HepG2 (cell line): ENCODE measurements around the gene SSTR5. TPM values are rescaled to one million over a fixed set of nuclear protein-coding genes. Genes with fewer than 3 reads are reported as not detected.

ENCODE experiments used
- ATF7 ChIP-seq, 2 experiments: fragments of 450-650 bp in 1 of 2; sonication (generic) in 1 of 2; formaldehyde crosslinking in 1 of 2; IDR thresholded peaks; 2 replicates each; pipeline versions ENCODE4 v1.4.0 to v1.6.1; 2016 to 2020; ENCODE audit warnings: antibody characterized with exemption in 1 of 2, mild to moderate bottlenecking in 1 of 2, missing genetic modification reagents in 1 of 2
- ATRX ChIP-seq: sonication (generic); formaldehyde crosslinking; IDR thresholded peaks from 2 replicates; pipeline ENCODE4 v1.4.0; 2020; ENCODE audit warnings: missing genetic modification reagents, borderline replicate concordance
- CREM ChIP-seq, 2 experiments: sonication (generic) in 1 of 2; formaldehyde crosslinking in 1 of 2; IDR thresholded peaks; 2 replicates each; pipeline versions ENCODE4 v1.4.0 to v1.6.1; 2016 to 2020; ENCODE audit warnings: antibody characterized with exemption in 1 of 2, mild to moderate bottlenecking in 1 of 2, missing genetic modification reagents in 1 of 2
- FOXO1 ChIP-seq: sonication (generic); formaldehyde crosslinking; IDR thresholded peaks from 2 replicates; pipeline ENCODE4 v1.4.0; 2020; ENCODE audit warnings: missing genetic modification reagents
- GLMP ChIP-seq: sonication (generic); formaldehyde crosslinking; IDR thresholded peaks from 2 replicates; pipeline ENCODE4 v1.9.0; 2021; ENCODE audit warnings: missing genetic modification reagents, mild to moderate bottlenecking, borderline replicate concordance
- IKZF4 ChIP-seq: sonication (generic); formaldehyde crosslinking; IDR thresholded peaks from 2 replicates; pipeline ENCODE4 v1.5.1; 2020; ENCODE audit warnings: borderline replicate concordance, mild to moderate bottlenecking, low read depth, missing genetic modification reagents; ENCODE audit errors: not compliant biosample characterization
- KLF6 ChIP-seq: IDR thresholded peaks from 2 replicates; pipeline ENCODE4 v1.8.0; 2016; ENCODE audit warnings: missing biosample characterization, missing genetic modification reagents
- MIXL1 ChIP-seq: IDR thresholded peaks from 2 replicates; pipeline ENCODE4 v1.6.1; 2016
- MXD1 ChIP-seq: sonication (generic); formaldehyde crosslinking; IDR thresholded peaks from 2 replicates; pipeline ENCODE4 v1.4.0; 2020; ENCODE audit warnings: mild to moderate bottlenecking, missing genetic modification reagents
- ONECUT2 ChIP-seq: sonication (generic); formaldehyde crosslinking; IDR thresholded peaks from 2 replicates; pipeline ENCODE4 v1.4.0; 2020; ENCODE audit warnings: missing genetic modification reagents
- SALL2 ChIP-seq: sonication (generic); formaldehyde crosslinking; IDR thresholded peaks from 2 replicates; pipeline ENCODE4 v1.8.1; 2023; ENCODE audit warnings: mild to moderate bottlenecking, missing genetic modification reagents, inconsistent platforms
- STAG1 ChIP-seq: sonication (generic); formaldehyde crosslinking; IDR thresholded peaks from 2 replicates; pipeline ENCODE4 v1.4.0; 2020; ENCODE audit warnings: missing genetic modification reagents
- TFDP1 ChIP-seq: IDR thresholded peaks from 2 replicates; pipeline ENCODE4 v1.6.1; 2016; ENCODE audit warnings: missing compliant biosample characterization, missing genetic modification reagents, borderline replicate concordance
- ZBTB1 ChIP-seq: sonication (generic); formaldehyde crosslinking; IDR thresholded peaks from 2 replicates; pipeline ENCODE4 v1.4.0; 2020; ENCODE audit warnings: missing genetic modification reagents, borderline replicate concordance
- ZFP36L1 ChIP-seq: sonication (generic); formaldehyde crosslinking; IDR thresholded peaks from 2 replicates; pipeline ENCODE4 v1.8.0; 2022; ENCODE audit warnings: mild to moderate bottlenecking, missing genetic modification reagents, moderate library complexity
- ZKSCAN1 ChIP-seq: fragments of 150-350 bp; IDR thresholded peaks from 2 replicates; pipeline ENCODE4 v1.6.1; 2014; ENCODE audit warnings: low read length
- ZNF263 ChIP-seq: sonication (generic); formaldehyde crosslinking; IDR thresholded peaks from 2 replicates; pipeline ENCODE4 v1.4.0; 2020; ENCODE audit warnings: missing genetic modification reagents
- ZNF296 ChIP-seq: sonication (generic); formaldehyde crosslinking; conservative IDR thresholded peaks from 2 replicates; pipeline ENCODE4 v1.5.0; 2020; ENCODE audit warnings: mild to moderate bottlenecking, missing genetic modification reagents
- ZNF30 ChIP-seq: sonication (generic); formaldehyde crosslinking; IDR thresholded peaks from 2 replicates; pipeline ENCODE4 v1.5.0; 2020; ENCODE audit warnings: mild to moderate bottlenecking, missing genetic modification reagents
- ZNF333 ChIP-seq: sonication (generic); formaldehyde crosslinking; IDR thresholded peaks from 2 replicates; pipeline ENCODE4 v1.4.0; 2020; ENCODE audit warnings: mild to moderate bottlenecking, missing genetic modification reagents, borderline replicate concordance
- ZNF639 ChIP-seq: conservative IDR thresholded peaks from 2 replicates; pipeline ENCODE4 v1.6.1; 2018; ENCODE audit warnings: missing genetic modification reagents
- ZNF776 ChIP-seq: sonication (generic); formaldehyde crosslinking; IDR thresholded peaks from 2 replicates; pipeline ENCODE4 v1.4.0; 2020; ENCODE audit warnings: mild to moderate bottlenecking, missing genetic modification reagents
- ZNF850 ChIP-seq: sonication (generic); formaldehyde crosslinking; conservative IDR thresholded peaks from 2 replicates; pipeline ENCODE4 v1.9.0; 2021; ENCODE audit warnings: mild to moderate bottlenecking, missing genetic modification reagents
- ZSCAN5A ChIP-seq: sonication (generic); formaldehyde crosslinking; IDR thresholded peaks from 2 replicates; pipeline ENCODE4 v1.8.0; 2022; ENCODE audit warnings: mild to moderate bottlenecking, missing genetic modification reagents, borderline replicate concordance
- polyA plus RNA-seq, 8 experiments: library from polyadenylated mRNA; depleted of rRNA in 3 of 8; stranded (reverse) in 7 of 8; unstranded in 1 of 8; fragments of >200 nt; fragmentation: Illumina TruSeq in 4 of 8; extraction: Trizol in 4 of 8; gene quantifications; 2 replicates each; pipeline versions ENCODE4 v1.2.1 to v1.2.3, GENCODE V29; 2011 to 2016; ENCODE audit warnings: low read depth in 4 of 8, missing spikeins in 1 of 8, mixed read lengths in 1 of 8; ENCODE audit not compliant: insufficient read depth in 1 of 8
- total RNA-seq, 5 experiments: library from RNA; depleted of rRNA; stranded (reverse); fragments of >200 nt; fragmentation: Illumina TruSeq; extraction: Trizol; gene quantifications; 2 replicates each; pipeline ENCODE4 v1.2.3, GENCODE V29; 2016; ENCODE audit warnings: low read depth in 1 of 5

SSTR5 gene
- total and polyA plus RNA-seq, 2 of the 13 experiments (the other 11 are each of a cell fraction or from before 2014, with no cell fraction given): 0.20 to 0.49 TPM

- TF ChIP-seq STAG1 (CRISPR knock-in tag): no peak
- peak; percentile 31; the same call in 1 of the 2 replicates for TF ChIP-seq FOXO1 (CRISPR knock-in tag)
- no peak for TF ChIP-seq ZNF850
- no peak for TF ChIP-seq SALL2 (CRISPR knock-in tag)
- TF ChIP-seq ZNF30 (CRISPR knock-in tag): no peak
- TF ChIP-seq ZNF296 (CRISPR knock-in tag): 0 out of 2 replicates have a peak, but pooled peaks have one; percentile 9
- TF ChIP-seq IKZF4 (CRISPR knock-in tag): peak; percentile 6
- TF ChIP-seq ZNF639: no peak
- no peak for TF ChIP-seq ZFP36L1 (CRISPR knock-in tag)
- no peak for TF ChIP-seq ZNF333 (CRISPR knock-in tag)
- TF ChIP-seq ATF7 (IDR thresholded peaks at IDR 0.05): no peak
- TF ChIP-seq ATF7 (CRISPR knock-in tag; IDR thresholded peaks at IDR 0.05): no peak
- TF ChIP-seq KLF6 (CRISPR knock-in tag): peak; percentile 13; the same call in 1 of the 2 replicates
- no peak for TF ChIP-seq ZSCAN5A (CRISPR knock-in tag)
- TF ChIP-seq ZNF263 (CRISPR knock-in tag): peak; percentile 49; the same call in 1 of the 2 replicates
- TF ChIP-seq GLMP (CRISPR knock-in tag): no peak
- peak; percentile 82; the same call in 1 of the 2 replicates for TF ChIP-seq TFDP1 (CRISPR knock-in tag)
- TF ChIP-seq MIXL1: no peak
- no peak for TF ChIP-seq ZNF776 (CRISPR knock-in tag)
- TF ChIP-seq ATRX (CRISPR knock-in tag): no peak
- no peak; the same call in 1 of the 2 replicates for TF ChIP-seq CREM (IDR thresholded peaks at IDR 0.05)
- no peak for TF ChIP-seq CREM (CRISPR knock-in tag; IDR thresholded peaks at IDR 0.05)
- TF ChIP-seq ZBTB1: no peak
- 0 out of 2 replicates have a peak, but pooled peaks have one; percentile 32 for TF ChIP-seq MXD1 (CRISPR knock-in tag)
- no peak for TF ChIP-seq ONECUT2 (CRISPR knock-in tag)
- no peak for TF ChIP-seq ZKSCAN1
Measured at GRCh38 chr16:1090620-1091587, 18.4 kb downstream of the SSTR5 start (continued).
